ENCODE data around the gene NOL7. TPM values are rescaled to one million over a fixed set of nuclear protein-coding genes. Genes with fewer than 3 reads are reported as not detected.

Gene NOL7
- total and polyA plus RNA-seq, 2 of the 4 experiments (the other 2 are of a cell fraction): 21.3 to 34.5 TPM

GRCh38 chr6:13589801-13590200, 25.3 kb upstream of the NOL7 start:
- no peak overlapping the region for H2BK5ac ChIP-seq (ENCODE audit: low read depth, low read length, poor library complexity, severe bottlenecking)
- H2AFZ ChIP-seq (replicated peaks; ENCODE audit: low read length, poor library complexity): no peak overlapping the region
- ATAC-seq (ENCODE audit: low read depth): no peak
- H3K56ac ChIP-seq (ENCODE audit: extremely low read depth, insufficient read depth, low read length): no peak overlapping the region
- TF ChIP-seq MAFK (IDR thresholded peaks at IDR 0.05; ENCODE audit: low read depth, low read length) (no peak), MXI1 (IDR thresholded peaks at IDR 0.05; ENCODE audit: borderline replicate concordance, low read depth, low read length) (no peak), CHD1 (IDR thresholded peaks at IDR 0.05; ENCODE audit: low read depth, low read length) (no peak), USF2 (IDR thresholded peaks at IDR 0.05; ENCODE audit: low read depth, low read length) (no peak), RCOR1 (IDR thresholded peaks at IDR 0.05; ENCODE audit: insufficient replicate concordance, low read length) (no peak), BHLHE40 (IDR thresholded peaks at IDR 0.05; ENCODE audit: low read depth, low read length) (no peak), MAZ (IDR thresholded peaks at IDR 0.05; ENCODE audit: borderline replicate concordance, low read depth, low read length) (no peak), CTCF (conservative IDR thresholded peaks at IDR 0.05; ENCODE audit: low read depth, low read length) (no peak), FOS (IDR thresholded peaks at IDR 0.05; ENCODE audit: low read depth, low read length) (no peak), RAD21 (IDR thresholded peaks at IDR 0.05; ENCODE audit: low read length) (no peak)
- no peak overlapping the region for H3K18ac ChIP-seq (ENCODE audit: low read depth, low read length)
- no peak overlapping the region for H2BK20ac ChIP-seq (ENCODE audit: low read depth, low read length)
- WGBS, 2 experiments (ENCODE audit: extremely low coverage in 2 of 2, insufficient read length in 1 of 2): no CpG with 5 or more reads among the region's 9 CpGs
- H4K5ac ChIP-seq (ENCODE audit: low read depth, low read length): no peak overlapping the region
- H2AK5ac ChIP-seq (ENCODE audit: low read depth, low read length): no peak overlapping the region
- no peak overlapping the region for H2BK120ac ChIP-seq (ENCODE audit: low read depth, low read length)
- H2BK15ac ChIP-seq (ENCODE audit: low read depth, low read length): no peak overlapping the region
- H4K20me1 ChIP-seq (ENCODE audit: insufficient read depth, low read length): no peaks in the 10 kb centered on the region; the same call in 1 of the 2 replicates
- peaks cover 18% of the 10 kb centered on the region for H3K4me1 ChIP-seq (ENCODE audit: control insufficient read depth, insufficient read depth, low read length)
- ChIA-PET CTCF (no interaction called here), POLR2A (ENCODE audit: unreplicated experiment) (no interaction called here)
- H3K14ac ChIP-seq (replicated peaks; ENCODE audit: low read depth, low read length): no peak overlapping the region
- intact Hi-C loops (cut with micrococcal nuclease) (no loop called here), dilution Hi-C loops (cut with HindIII; ENCODE audit: low sequenced_read_pairs, unreplicated experiment) (no loop called here), in situ Hi-C loops (cut with MboI; ENCODE audit: low sequenced_read_pairs) (no loop called here)
- no peak overlapping the region for H4K8ac ChIP-seq (ENCODE audit: low read depth in 2 of 2, low read length in 2 of 2)
- no peak overlapping the region for H3K23ac ChIP-seq (ENCODE audit: low read depth, low read length)
- BruUV-seq (replicated peaks): no TSS peak
- H3K9ac ChIP-seq (ENCODE audit: low read depth, low read length): no peak overlapping the region
- H3K4me3 ChIP-seq (ENCODE audit: insufficient read depth, low read depth, low read length): no peak overlapping the region
- H3K4ac ChIP-seq (ENCODE audit: low read depth, low read length): no peak overlapping the region
- no peak overlapping the region for H2AK9ac ChIP-seq (replicated peaks; ENCODE audit: low read depth, low read length, poor library complexity)
- no peaks in the 10 kb centered on the region for H3K27me3 ChIP-seq (ENCODE audit: control insufficient read depth, insufficient read depth, low read length)
- DNase-seq: no peak
- H4K91ac ChIP-seq (ENCODE audit: insufficient read depth, low read depth, low read length): no peak overlapping the region
- H3K27ac ChIP-seq (ENCODE audit: insufficient read depth, low read length): no peak overlapping the region
- peaks cover 14% of the 10 kb centered on the region for H3K36me3 ChIP-seq (ENCODE audit: control insufficient read depth, insufficient read depth, low read length)
- H3K4me2 ChIP-seq (ENCODE audit: low read depth, low read length): no peak overlapping the region
- H3K9me3 ChIP-seq (ENCODE audit: control insufficient read depth, insufficient read depth, low read length): no peaks in the 10 kb centered on the region
- peaks cover 0 to 11% of the 10 kb centered on the region in 2 experiments; a peak in 2 of 4 replicates for H3K79me1 ChIP-seq (ENCODE audit: low read depth in 1 of 2, low read length in 2 of 2)
- H3K9me1 ChIP-seq (ENCODE audit: insufficient read depth, low read length): peaks cover 13% of the 10 kb centered on the region

All from IMR-90 (cell line).